Femur (tissue), 1 donor: ENCODE data around the gene LORICRIN.

Experiments used
- DNase-seq: peaks from one replicate; pipeline ENCODE4 v3.0.0-alpha.2; 2017

The LORICRIN gene

DNA sequence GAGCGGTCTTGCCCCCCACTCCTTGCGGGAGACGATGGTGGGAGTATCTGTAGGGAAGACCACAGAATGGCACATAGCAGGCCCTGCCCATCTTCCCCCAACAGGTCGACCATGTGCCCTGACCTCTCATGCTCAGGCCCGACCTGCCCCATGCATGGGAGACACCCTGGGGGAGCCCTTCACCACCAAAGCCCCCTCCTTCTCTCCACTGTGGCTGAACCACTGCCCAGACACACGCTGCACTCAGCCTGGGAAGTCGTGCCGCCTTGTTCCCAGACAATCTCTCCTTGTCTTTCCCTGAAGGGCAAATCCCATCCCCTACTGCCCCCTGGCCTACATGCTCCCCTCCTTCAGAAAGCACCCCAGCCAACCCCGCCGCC lies 47.7 kb downstream of the LORICRIN start:
- no peak for DNase-seq

- no peak for DNase-seq
Measured at GRCh38 chr1:153308540-153308939, 49.1 kb downstream of the LORICRIN start.

DNA sequence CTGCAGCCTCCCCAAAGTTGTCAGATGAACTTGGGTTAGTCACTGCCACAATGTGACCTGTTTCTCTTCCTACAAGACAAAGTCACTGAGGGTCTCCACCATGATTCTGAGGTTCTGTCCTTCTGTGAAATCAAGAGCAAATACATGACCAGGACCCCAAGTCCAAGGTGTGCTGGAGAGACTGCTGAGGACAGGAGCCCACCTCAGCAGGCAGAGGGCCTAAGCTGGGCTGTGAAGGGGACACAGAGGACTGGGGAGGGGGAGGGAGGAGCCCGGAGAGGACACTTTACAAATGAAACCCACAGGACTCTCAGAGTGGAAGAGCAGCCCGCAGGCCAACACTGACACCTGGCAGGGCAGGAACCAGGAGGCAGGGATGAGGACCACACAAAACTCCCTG lies 50.0 kb downstream of the LORICRIN start:
- no peak for DNase-seq

- DNase-seq, result no peak
Measured at GRCh38 chr1:153310526-153310925, 51.0 kb downstream of the LORICRIN start.
